GM04503 (cell line): Measurements from ENCODE around the gene ST3GAL3.
"Not testable (repeated sequence)": the region's sequence is repeated elsewhere in the genome, so short reads cannot be mapped to it uniquely, and the experiment has no call there.

Experiments
- DNase-seq: peaks from one replicate; pipeline ENCODE4 v3.0.0-alpha.2; 2012; ENCODE audit warnings: low read depth

The ST3GAL3 gene

GRCh38 chr1:43822040-43822690 is 114.8 kb downstream of the ST3GAL3 start:
- peak; percentile 77 for DNase-seq

GRCh38 chr1:43824795-43825194 is 117.5 kb downstream of the ST3GAL3 start:
- DNase-seq, result no peak

GRCh38 chr1:43828574-43828973 is 121.2 kb downstream of the ST3GAL3 start:
- no peak for DNase-seq

GRCh38 chr1:43830802-43831201 is 123.5 kb downstream of the ST3GAL3 start:
- DNase-seq, result no peak

- DNase-seq, result no peak
These were observed 124.5 kb downstream of the ST3GAL3 start for GRCh38 chr1:43831851-43832250.

- DNase-seq, result no peak
These were observed 124.9 kb downstream of the ST3GAL3 start for GRCh38 chr1:43832255-43832654.

GRCh38 chr1:43832998-43833397 is 125.7 kb downstream of the ST3GAL3 start:
- DNase-seq, result no peak

- DNase-seq, result not testable (repeated sequence)
These were observed 126.6 kb downstream of the ST3GAL3 start for GRCh38 chr1:43833902-43834279.

- DNase-seq, result peak; percentile 61
These were observed 127.1 kb downstream of the ST3GAL3 start for GRCh38 chr1:43834280-43835081.

GRCh38 chr1:43835082-43836021 is 128.0 kb downstream of the ST3GAL3 start:
- DNase-seq, result peak; percentile 82

GRCh38 chr1:43836267-43836951 is 129.1 kb downstream of the ST3GAL3 start:
- no peak for DNase-seq

- no peak for DNase-seq
These were observed 131.7 kb downstream of the ST3GAL3 start for GRCh38 chr1:43839056-43839455.

GRCh38 chr1:43841321-43842174 is 134.2 kb downstream of the ST3GAL3 start:
- no peak for DNase-seq

- no peak for DNase-seq
These were observed 134.8 kb downstream of the ST3GAL3 start for GRCh38 chr1:43842175-43842498.

GRCh38 chr1:43843684-43844083 is 136.3 kb downstream of the ST3GAL3 start:
- no peak for DNase-seq

- DNase-seq, result no peak
These were observed 136.8 kb downstream of the ST3GAL3 start for GRCh38 chr1:43844114-43844513.

- no peak for DNase-seq
These were observed 140.0 kb downstream of the ST3GAL3 start for GRCh38 chr1:43847290-43847689.

- no peak for DNase-seq
These were observed 140.5 kb downstream of the ST3GAL3 start for GRCh38 chr1:43847882-43848281.

GRCh38 chr1:43849670-43850069 is 142.3 kb downstream of the ST3GAL3 start:
- no peak for DNase-seq

- no peak for DNase-seq
These were observed 143.4 kb downstream of the ST3GAL3 start for GRCh38 chr1:43850591-43851233.
